H1 (cell line): ENCODE measurements around the gene ZNF451. TPM values are rescaled to one million over a fixed set of nuclear protein-coding genes. Genes with fewer than 3 reads are reported as not detected.

ENCODE experiments used
- CTCF ChIA-PET: fragments of 300-600 bp; sonication (Branson Sonifier 250); formaldehyde crosslinking; loops from one replicate; lab custom pipeline; 2021; ENCODE audit not compliant: partially characterized antibody; lab: Charles Lee
- POLR2A ChIA-PET: fragments of 300-600 bp; sonication (Branson Sonifier 250); formaldehyde crosslinking; loops from one replicate; lab custom pipeline; 2021; ENCODE audit warnings: inconsistent platforms; ENCODE audit not compliant: partially characterized antibody; lab: Charles Lee
- DNase-seq, 2 experiments: peaks; one replicate each; pipeline versions ENCODE4 v3.0.0 to v3.0.0-alpha.2; 2010 to 2022; ENCODE audit warnings: low spot score in 2 of 2, low read depth in 1 of 2, mixed read lengths in 1 of 2
- FAIRE-seq: peaks from 2 replicates; lab custom pipeline; 2011; peaks lifted over from hg19 to GRCh38; lab: Jason Lieb, UNC
- H2AFZ ChIP-seq: 2 replicates; pipeline ENCODE4 v1.8.1; 2012; ENCODE audit warnings: low read length, inconsistent platforms
- H2AK5ac ChIP-seq: 2 replicates; pipeline ENCODE4 v1.6.1; 2013; ENCODE audit warnings: low read depth, low read length
- H2BK120ac ChIP-seq: replicated peaks from 2 replicates; pipeline ENCODE3; 2013; ENCODE audit warnings: low read depth, low read length, inconsistent platforms
- H2BK12ac ChIP-seq: 2 replicates; pipeline ENCODE4 v1.6.1; 2013; ENCODE audit warnings: low read depth, low read length
- H2BK15ac ChIP-seq: 2 replicates; pipeline ENCODE4 v1.6.1; 2013; ENCODE audit warnings: low read length
- H2BK20ac ChIP-seq: 2 replicates; pipeline ENCODE4 v1.6.1; 2013; ENCODE audit warnings: low read length
- H2BK5ac ChIP-seq: 2 replicates; pipeline ENCODE4 v1.6.1; 2013; ENCODE audit warnings: low read depth, low read length
- H3K14ac ChIP-seq: 2 replicates; pipeline ENCODE4 v1.6.1; 2013; ENCODE audit warnings: inconsistent platforms; ENCODE audit not compliant: insufficient read length
- H3K18ac ChIP-seq: 2 replicates; pipeline ENCODE4 v1.6.1; 2013; ENCODE audit warnings: low read length; ENCODE audit errors: extremely low read depth
- H3K23ac ChIP-seq: 2 replicates; pipeline ENCODE4 v1.6.1; 2013; ENCODE audit warnings: inconsistent platforms; ENCODE audit not compliant: insufficient read length
- H3K23me2 ChIP-seq: 2 replicates; pipeline ENCODE4 v1.6.1; 2013; ENCODE audit warnings: low read depth, low read length
- H3K27ac ChIP-seq: 2 replicates; pipeline ENCODE4 v1.6.1; 2011; ENCODE audit warnings: low read depth, low read length, inconsistent platforms
- H3K27me3 ChIP-seq, 4 experiments: replicated peaks in 1 of 4; 1 replicate in 1 of 4; 2 replicates in 3 of 4; pipeline versions ENCODE4 v1.6.1 to v1.8.1; 2011 to 2013; ENCODE audit warnings: low read length in 3 of 4, mild to moderate bottlenecking in 3 of 4, inconsistent platforms in 2 of 4, mixed read lengths in 2 of 4, moderate library complexity in 1 of 4; ENCODE audit not compliant: control insufficient read depth in 3 of 4, insufficient read depth in 3 of 4; ENCODE audit errors: extremely low read depth in 1 of 4
- H3K36me3 ChIP-seq, 4 experiments: 2 replicates each; pipeline versions ENCODE4 v1.6.1 to v1.8.1; 2011 to 2013; ENCODE audit warnings: mild to moderate bottlenecking in 4 of 4, low read length in 3 of 4, moderate library complexity in 2 of 4, control low read depth in 1 of 4, inconsistent platforms in 1 of 4; ENCODE audit not compliant: insufficient read depth in 4 of 4, control insufficient read depth in 2 of 4
- H3K4ac ChIP-seq: replicated peaks from 2 replicates; pipeline ENCODE3; 2013; ENCODE audit warnings: low read length, low read depth, mixed read lengths, inconsistent platforms; ENCODE audit not compliant: insufficient read length
- H3K4me1 ChIP-seq, 4 experiments: replicated peaks in 1 of 4; 1 replicate in 1 of 4; 2 replicates in 3 of 4; pipeline versions ENCODE4 v1.6.1 to v1.8.1; 2011 to 2013; ENCODE audit warnings: low read length in 3 of 4, inconsistent platforms in 2 of 4, mixed read lengths in 1 of 4; ENCODE audit not compliant: insufficient read depth in 4 of 4, control insufficient read depth in 3 of 4
- H3K4me2 ChIP-seq, 2 experiments: 2 replicates each; pipeline versions ENCODE4 v1.6.1 to v1.8.1; 2011 to 2013; ENCODE audit warnings: low read depth in 2 of 2, low read length in 2 of 2, control low read depth in 1 of 2, inconsistent platforms in 1 of 2, mild to moderate bottlenecking in 1 of 2; ENCODE audit not compliant: insufficient read depth in 1 of 2
- H3K4me3 ChIP-seq, 4 experiments: fragments of 200-600, 300-600 bp in 1 of 4; sonication (generic), shearing (Covaris generic), sonication (Bioruptor Twin) in 1 of 4; 2 replicates each; pipeline versions ENCODE4 v1.5.1 to v1.8.1; 2011 to 2016; ENCODE audit warnings: low read length in 4 of 4, low read depth in 3 of 4, control low read depth in 2 of 4, inconsistent platforms in 2 of 4, mild to moderate bottlenecking in 2 of 4, mixed read lengths in 1 of 4, moderate library complexity in 1 of 4; ENCODE audit not compliant: insufficient read depth in 2 of 4; ENCODE audit errors: extremely low read depth in 1 of 4
- H3K56ac ChIP-seq: replicated peaks from 2 replicates; pipeline ENCODE3; 2013; ENCODE audit warnings: low read depth, mild to moderate bottlenecking, mixed read lengths, low read length, inconsistent platforms; ENCODE audit not compliant: insufficient read length
- H3K79me1 ChIP-seq: 2 replicates; pipeline ENCODE4 v1.6.1; 2013; ENCODE audit warnings: low read depth, low read length, control low read depth
- H3K79me2 ChIP-seq, 2 experiments: 2 replicates each; pipeline versions ENCODE4 v1.6.1 to v1.8.1; 2012 to 2013; ENCODE audit warnings: low read length in 2 of 2, mild to moderate bottlenecking in 2 of 2, inconsistent platforms in 1 of 2; ENCODE audit not compliant: insufficient read depth in 2 of 2, control insufficient read depth in 1 of 2
- H3K9ac ChIP-seq, 4 experiments: replicated peaks in 1 of 4; 1 replicate in 1 of 4; 2 replicates in 3 of 4; pipeline versions ENCODE4 v1.6.1 to v1.8.1; 2011 to 2013; ENCODE audit warnings: low read depth in 3 of 4, low read length in 3 of 4, control low read depth in 2 of 4, mild to moderate bottlenecking in 2 of 4, moderate library complexity in 2 of 4, inconsistent platforms in 1 of 4; ENCODE audit errors: extremely low read depth in 1 of 4
- H3K9me3 ChIP-seq, 2 experiments: 2 replicates each; pipeline versions ENCODE4 v1.6.1 to v1.8.1; 2012 to 2013; ENCODE audit warnings: mild to moderate bottlenecking in 2 of 2, moderate library complexity in 2 of 2, control low read depth in 1 of 2, inconsistent platforms in 1 of 2, low read depth in 1 of 2, low read length in 1 of 2, mixed read lengths in 1 of 2; ENCODE audit not compliant: insufficient read depth in 2 of 2
- H4K20me1 ChIP-seq, 2 experiments: replicated peaks in 1 of 2; 2 replicates each; pipeline versions ENCODE3 to v1.8.1; 2011 to 2013; ENCODE audit warnings: inconsistent platforms in 2 of 2, low read length in 2 of 2, mild to moderate bottlenecking in 1 of 2; ENCODE audit not compliant: insufficient read depth in 2 of 2, control insufficient read depth in 1 of 2
- H4K5ac ChIP-seq: 2 replicates; pipeline ENCODE4 v1.6.1; 2013; ENCODE audit warnings: low read length, low read depth, mixed read lengths, inconsistent platforms; ENCODE audit not compliant: insufficient read length
- H4K8ac ChIP-seq: 2 replicates; pipeline ENCODE4 v1.8.0; 2013; ENCODE audit warnings: mild to moderate bottlenecking, moderate library complexity, low read length, inconsistent platforms; ENCODE audit not compliant: insufficient read depth; ENCODE audit errors: extremely low read depth
- H4K91ac ChIP-seq: replicated peaks from 2 replicates; pipeline ENCODE3; 2013; ENCODE audit warnings: low read length, mixed read lengths, inconsistent platforms; ENCODE audit not compliant: insufficient read length
- BCL11A ChIP-seq, 2 experiments: IDR thresholded peaks; one replicate each; pipeline ENCODE4 v1.6.1; 2011; ENCODE audit warnings: low read depth in 2 of 2, low read length in 2 of 2, mild to moderate bottlenecking in 2 of 2
- CREB1 ChIP-seq: IDR thresholded peaks from 2 replicates; pipeline ENCODE4 v1.6.1; 2012; ENCODE audit warnings: inconsistent platforms
- CTBP2 ChIP-seq: IDR thresholded peaks from 2 replicates; pipeline ENCODE4 v1.7.0; 2011; ENCODE audit warnings: borderline replicate concordance, mild to moderate bottlenecking, moderate library complexity, mixed read lengths, low read length; ENCODE audit not compliant: insufficient read depth, insufficient read length
- EP300 ChIP-seq, 2 experiments: IDR thresholded peaks; 1 replicate in 1 of 2; 2 replicates in 1 of 2; pipeline ENCODE4 v1.6.1; 2011 to 2012; ENCODE audit warnings: low read depth in 2 of 2, low read length in 2 of 2, mild to moderate bottlenecking in 2 of 2, borderline replicate concordance in 1 of 2, inconsistent platforms in 1 of 2, moderate library complexity in 1 of 2
- RBBP5 ChIP-seq: IDR thresholded peaks from 2 replicates; pipeline ENCODE4 v1.7.1; 2012; ENCODE audit warnings: low read depth, mild to moderate bottlenecking, inconsistent platforms, low read length, moderate library complexity, borderline replicate concordance
- SAP30 ChIP-seq: fragments of 300-600 bp; sonication (generic); IDR thresholded peaks from 2 replicates; pipeline ENCODE4 v1.7.1; 2012; ENCODE audit warnings: low read length, moderate library complexity, mild to moderate bottlenecking, inconsistent platforms; ENCODE audit not compliant: insufficient read depth, insufficient replicate concordance
- SP1 ChIP-seq: IDR thresholded peaks from 2 replicates; pipeline ENCODE4 v1.6.1; 2011; ENCODE audit warnings: low read depth, low read length
- SP2 ChIP-seq: IDR thresholded peaks from 2 replicates; pipeline ENCODE4 v1.6.1; 2012; ENCODE audit warnings: mild to moderate bottlenecking, low read length, inconsistent platforms
- YY1 ChIP-seq: IDR thresholded peaks from 2 replicates; pipeline ENCODE4 v1.6.1; 2011; ENCODE audit warnings: low read depth, mild to moderate bottlenecking, low read length
- WGBS, 2 experiments: shearing (Covaris generic) in 1 of 2; methylation state at CpG; one replicate each; pipeline versions ENCODE4 v1.1.6 to v1.1.7; 2013 to 2015; ENCODE audit warnings: low lambda C conversion rate in 2 of 2, mixed read lengths in 2 of 2, inconsistent platforms in 1 of 2, low coverage in 1 of 2, missing lambda C conversion rate in 1 of 2; ENCODE audit not compliant: insufficient replicate concordance in 2 of 2, insufficient coverage in 1 of 2, insufficient read length in 1 of 2; ENCODE audit errors: extremely low coverage in 1 of 2, missing lambda C conversion rate in 1 of 2; 5-methylcytosine and 5-hydroxymethylcytosine counted together
- polyA plus RNA-seq, 7 experiments: library from polyadenylated mRNA; depleted of rRNA in 3 of 7; stranded (reverse) in 5 of 7; unstranded in 2 of 7; fragments of >200 nt in 5 of 7; fragments of 200-250 nt in 2 of 7; gene quantifications; 1 replicate in 5 of 7; 2 replicates in 1 of 7; 4 replicates in 1 of 7; pipeline versions ENCODE4 v1.2.1 to v1.2.3, GENCODE V29; 2011 to 2013; ENCODE audit warnings: missing spikeins in 2 of 7, mixed read lengths in 2 of 7
- total RNA-seq: library from RNA; stranded (reverse); fragmentation: NEBNext Ultra II Directional; extraction: Animal tissue kit (Norgen Biotek cat#: 25700); gene quantifications from 2 replicates; pipeline ENCODE4 v1.2.1, GENCODE V29; 2021

The ZNF451 gene
- total and polyA plus RNA-seq, 2 of the 8 experiments (the other 6 are each of a cell fraction or from before 2014, with no cell fraction given), result 10.7 to 56.8 TPM

- H3K4me2 ChIP-seq, result no peak overlapping the region
These were observed 7.6 kb downstream of the ZNF451 start for GRCh38 chr6:57097596-57097995.

More at GRCh38 chr6:57097596-57097995, 7.6 kb downstream of the ZNF451 start:
- H4K20me1 ChIP-seq, result peaks cover 1 to 3% of the 10 kb centered on the region in 2 experiments
- no peaks in the 10 kb centered on the region for H3K79me1 ChIP-seq
- no peak overlapping the region for H2BK5ac ChIP-seq
- no peak overlapping the region for H2BK20ac ChIP-seq
- H2AK5ac ChIP-seq, result no peak overlapping the region
- no peaks in the 10 kb centered on the region for H3K27me3 ChIP-seq
- no peak overlapping the region for H3K4ac ChIP-seq
- no peak overlapping the region for H4K8ac ChIP-seq
- POLR2A ChIA-PET, result interaction anchor here (1.3 kb wide), 2 partner anchors 8 to 124 kb away, joined by 4 read pairs; partner anchors contain the start of gene RAB23
- H2AFZ ChIP-seq, result no peak overlapping the region
- no peak overlapping the region for H3K27ac ChIP-seq
- no peak overlapping the region for H3K56ac ChIP-seq
- no peak overlapping the region for H3K14ac ChIP-seq
- no peak overlapping the region for H3K9ac ChIP-seq
- no peak overlapping the region for H4K5ac ChIP-seq
- no peak for FAIRE-seq
- 100% methylated on average over 1 of the region's 1 CpG; no CpG with 5 or more reads in 1 of the 2 experiments for WGBS, 2 experiments
- no peaks in the 10 kb centered on the region for H3K9me3 ChIP-seq
- no peak overlapping the region for H2BK15ac ChIP-seq
- no peaks in the 10 kb centered on the region for H3K4me1 ChIP-seq
- H2BK12ac ChIP-seq, result no peak overlapping the region
- no peak overlapping the region for H4K91ac ChIP-seq
- no peak for DNase-seq
- H3K36me3 ChIP-seq, result peaks cover 14 to 68% (median 37%) of the 10 kb centered on the region in 4 experiments
- no peak overlapping the region for H3K18ac ChIP-seq
- no peak overlapping the region for H3K23ac ChIP-seq
- peaks cover 2 to 55% of the 10 kb centered on the region in 2 experiments; a peak in 3 of 4 replicates for H3K79me2 ChIP-seq
- H2BK120ac ChIP-seq, result no peak overlapping the region
- TF ChIP-seq SP1, result no peak
- TF ChIP-seq CREB1, result no peak
- no peak for TF ChIP-seq BCL11A (IDR thresholded peaks at IDR 0.05; ENCODE audit: low read depth in 2 of 2, low read length in 2 of 2)
- TF ChIP-seq CTBP2, result no peak
- no peak for TF ChIP-seq SAP30
- no peak for TF ChIP-seq SP2
- no peak for TF ChIP-seq RBBP5
- TF ChIP-seq EP300 (IDR thresholded peaks at IDR 0.05; ENCODE audit: borderline replicate concordance in 1 of 2, low read depth in 2 of 2, low read length in 2 of 2), result no peak
- TF ChIP-seq YY1, result no peak
- no peak overlapping the region for H3K4me3 ChIP-seq
- CTCF ChIA-PET, result interaction anchor here (1.2 kb wide), 1 partner anchor 142 kb away, joined by 3 read pairs; the partner anchor contains the start of gene BEND6
- H3K23me2 ChIP-seq, result no peaks in the 10 kb centered on the region
